KMS-11 (cell line): ENCODE results near the gene TPX2.

ENCODE experiments used
- H2AFZ ChIP-seq: fragments of 200-600 bp; sonication (generic); 2 replicates; pipeline ENCODE4 v1.6.1; 2016; ENCODE audit warnings: antibody characterized with exemption, mixed run types, low read depth
- H3K27ac ChIP-seq: fragments of 200-600 bp; sonication (generic); 2 replicates; pipeline ENCODE4 v1.6.1; 2016; ENCODE audit warnings: mild to moderate bottlenecking, mixed run types
- H3K27me3 ChIP-seq: fragments of 200-600 bp; sonication (generic); 2 replicates; pipeline ENCODE4 v1.6.1; 2017; ENCODE audit warnings: mild to moderate bottlenecking, low read depth, mixed run types, moderate library complexity; ENCODE audit not compliant: insufficient read depth
- H3K36me3 ChIP-seq: fragments of 200-600 bp; sonication (generic); 2 replicates; pipeline ENCODE4 v1.6.1; 2017; ENCODE audit warnings: mild to moderate bottlenecking, mixed run types; ENCODE audit not compliant: insufficient read depth
- H3K4me1 ChIP-seq: fragments of 200-600 bp; sonication (generic); 2 replicates; pipeline ENCODE4 v1.6.1; 2016; ENCODE audit warnings: mild to moderate bottlenecking, low read depth, mixed run types; ENCODE audit not compliant: poor library complexity, severe bottlenecking
- H3K4me2 ChIP-seq: fragments of 200-600 bp; sonication (generic); 2 replicates; pipeline ENCODE4 v1.7.0; 2016; ENCODE audit warnings: mild to moderate bottlenecking, mixed run types
- H3K4me3 ChIP-seq: fragments of 200-600 bp; sonication (generic); IDR thresholded peaks from 2 replicates; pipeline ENCODE4 v1.6.1; 2017; ENCODE audit warnings: low read depth, low read length, mixed read lengths; ENCODE audit not compliant: insufficient read depth
- H3K79me2 ChIP-seq: fragments of 200-600 bp; sonication (generic); 2 replicates; pipeline ENCODE4 v1.6.1; 2016; ENCODE audit warnings: low read depth, mixed run types; ENCODE audit not compliant: insufficient read depth
- H3K9ac ChIP-seq: fragments of 200-600 bp; sonication (generic); 2 replicates; pipeline ENCODE4 v1.6.1; 2016; ENCODE audit warnings: mild to moderate bottlenecking, mixed run types
- H4K20me1 ChIP-seq: fragments of 200-600 bp; sonication (generic); 2 replicates; pipeline ENCODE4 v1.6.1; 2016; ENCODE audit warnings: mild to moderate bottlenecking, mixed run types; ENCODE audit not compliant: insufficient read depth
- CTCF ChIP-seq: fragments of 200-600 bp; sonication (generic); conservative IDR thresholded peaks from 2 replicates; pipeline ENCODE4 v1.6.1; 2017; ENCODE audit warnings: low read depth, mild to moderate bottlenecking, antibody characterized with exemption, low read length, moderate library complexity, mixed read lengths

Gene TPX2

DNA sequence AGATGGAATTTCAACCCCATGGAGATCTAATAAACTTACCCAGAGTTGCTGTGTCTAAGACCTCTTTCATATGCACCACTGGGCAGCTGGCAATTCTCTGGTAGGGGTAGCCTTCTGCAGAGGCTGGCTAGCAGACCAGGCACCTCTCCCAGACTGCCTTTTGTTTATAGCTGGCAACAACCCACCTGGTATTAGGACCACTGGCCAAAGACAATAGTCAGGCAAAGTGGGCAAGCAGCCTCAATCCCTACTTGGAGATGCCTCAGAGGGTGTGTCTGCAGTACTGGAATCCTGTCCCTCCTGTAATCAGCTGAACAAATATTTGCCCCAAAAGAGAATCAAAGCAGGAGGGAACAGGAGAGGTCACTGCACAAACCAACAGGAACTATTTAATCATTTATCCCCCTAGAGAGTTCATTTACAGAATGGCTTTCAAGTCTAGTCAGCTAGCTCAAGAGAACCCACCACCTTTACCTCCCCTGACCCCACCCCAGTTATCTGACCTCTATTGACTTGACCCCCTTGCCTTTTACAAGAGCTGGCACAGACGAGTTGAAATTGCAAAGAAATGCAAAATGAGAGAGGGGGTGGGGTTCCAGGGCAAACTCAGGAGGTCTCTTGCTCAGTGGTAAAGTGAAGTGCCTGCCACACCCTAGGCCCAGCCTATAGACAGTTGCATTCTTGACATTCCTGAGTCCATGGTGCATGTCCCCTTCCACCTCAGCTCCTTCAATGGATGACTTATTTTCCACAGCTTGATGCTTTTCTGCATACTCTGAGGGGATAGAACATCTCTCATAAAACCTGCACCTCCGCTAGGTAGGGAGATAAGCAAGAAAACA, 19.2 kb upstream of the TPX2 start:
- Histone ChIP-seq H3K36me3 (no peaks in the 10 kb centered on the region; the same call in 1 of the 2 replicates), H4K20me1 (no peaks in the 10 kb centered on the region), H3K27me3 (no peaks in the 10 kb centered on the region), H3K9ac (no peak overlapping the region), H3K27ac (no peak overlapping the region), H3K4me1 (peaks cover 75% of the 10 kb centered on the region), H3K4me2 (peak overlapping the region; percentile 71), H2AFZ (no peak overlapping the region), H3K4me3 (no peak overlapping the region), H3K79me2 (peaks cover 74% of the 10 kb centered on the region; the same call in 1 of the 2 replicates)
- TF ChIP-seq CTCF: no peak

- TF ChIP-seq CTCF: no peak
- no peaks in the 10 kb centered on the region for H4K20me1 ChIP-seq
- peak overlapping the region; percentile 71 for H3K4me2 ChIP-seq
- H3K4me1 ChIP-seq: peaks cover 68% of the 10 kb centered on the region
- H3K27me3 ChIP-seq: no peaks in the 10 kb centered on the region
- H3K9ac ChIP-seq: no peak overlapping the region
- H2AFZ ChIP-seq: no peak overlapping the region
- peaks cover 70% of the 10 kb centered on the region; the same call in 1 of the 2 replicates for H3K79me2 ChIP-seq
- H3K36me3 ChIP-seq: no peaks in the 10 kb centered on the region; the same call in 1 of the 2 replicates
- H3K4me3 ChIP-seq: no peak overlapping the region
- H3K27ac ChIP-seq: no peak overlapping the region
Observed at GRCh38 chr20:31720486-31721407, 18.3 kb upstream of the TPX2 start.

DNA sequence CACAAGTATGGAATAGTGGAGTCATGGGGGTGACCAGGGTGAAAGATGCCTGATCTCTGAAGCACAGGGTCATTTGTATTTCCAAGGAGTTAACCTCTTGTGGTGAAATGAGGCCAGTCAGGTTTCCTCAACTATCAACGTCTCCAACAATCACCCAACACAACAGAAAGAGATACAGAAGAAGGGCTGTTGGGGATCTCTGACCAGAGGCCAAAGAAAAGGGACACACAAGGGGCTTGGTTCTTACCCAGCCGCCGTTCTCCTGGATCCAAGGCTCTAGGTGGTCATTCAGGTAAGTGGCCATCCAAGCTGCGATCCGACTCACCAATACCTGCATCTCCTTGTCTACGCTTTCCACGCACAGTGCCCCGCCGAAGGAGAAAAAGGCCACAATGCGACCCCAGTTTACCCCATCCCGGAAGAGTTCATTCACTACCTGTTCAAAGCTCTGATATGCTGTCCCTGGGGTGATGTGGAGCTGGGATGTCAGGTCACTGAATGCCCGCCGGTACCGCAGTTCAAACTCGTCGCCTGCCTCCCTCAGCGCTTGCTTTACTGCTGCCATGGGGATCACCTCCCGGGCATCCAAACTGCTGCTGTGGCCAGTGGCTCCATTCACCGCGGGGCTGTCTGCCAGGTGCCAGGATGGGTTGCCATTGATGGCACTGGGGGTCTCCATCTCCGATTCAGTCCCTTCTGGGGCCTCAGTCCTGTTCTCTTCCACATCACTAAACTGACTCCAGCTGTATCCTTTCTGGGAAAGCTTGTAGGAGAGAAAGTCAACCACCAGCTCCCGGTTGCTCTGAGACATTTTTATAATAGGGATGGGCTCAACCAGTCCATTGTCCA, 17.5 kb upstream of the TPX2 start:
- H4K20me1 ChIP-seq: no peaks in the 10 kb centered on the region
- H3K27me3 ChIP-seq: no peaks in the 10 kb centered on the region
- H3K9ac ChIP-seq: no peak overlapping the region; the same call in 1 of the 2 replicates
- H2AFZ ChIP-seq: no peak overlapping the region
- peaks cover 62% of the 10 kb centered on the region; the same call in 1 of the 2 replicates for H3K79me2 ChIP-seq
- no peak overlapping the region for H3K4me3 ChIP-seq
- H3K36me3 ChIP-seq: no peaks in the 10 kb centered on the region; the same call in 1 of the 2 replicates
- peaks cover 60% of the 10 kb centered on the region for H3K4me1 ChIP-seq
- H3K4me2 ChIP-seq: peak overlapping the region; percentile 71
- H3K27ac ChIP-seq: no peak overlapping the region
- no peak for TF ChIP-seq CTCF
